ENCODE results near the gene CTU1. TPM values are rescaled to one million over a fixed set of nuclear protein-coding genes. Genes with fewer than 3 reads are reported as not detected.

Gene CTU1
- total RNA-seq, 1 experiment from 2014 or later = 26.5 TPM

Other genes starting within 250 kb of the CTU1 start
- gene KLK2, start 235.0 kb downstream of the CTU1 start, total RNA-seq (2014; rRNA removed; shearing (Covaris generic)) = not detected in 2 replicates
- not detected in 2 replicates for gene KLK4, start 197.0 kb downstream of the CTU1 start, total RNA-seq (2014; rRNA removed; shearing (Covaris generic))
- gene KLK5, start 155.4 kb downstream of the CTU1 start, total RNA-seq (2014; rRNA removed; shearing (Covaris generic)) = not detected in 2 replicates
- gene KLK6, start 138.8 kb downstream of the CTU1 start, total RNA-seq (2014; rRNA removed; shearing (Covaris generic)) = 0.20 TPM in 1 of 2 replicates, not detected in the other
- gene KLK7, start 124.5 kb downstream of the CTU1 start, total RNA-seq (2014; rRNA removed; shearing (Covaris generic)) = not detected in 2 replicates
- not detected in 2 replicates for gene KLK8, start 106.8 kb downstream of the CTU1 start, total RNA-seq (2014; rRNA removed; shearing (Covaris generic))
- not detected in 2 replicates for gene KLK10, start 88.7 kb downstream of the CTU1 start, total RNA-seq (2014; rRNA removed; shearing (Covaris generic))
- not detected in 2 replicates for gene KLK11, start 81.8 kb downstream of the CTU1 start, total RNA-seq (2014; rRNA removed; shearing (Covaris generic))
- gene KLK12, start 73.4 kb downstream of the CTU1 start, total RNA-seq (2014; rRNA removed; shearing (Covaris generic)) = not detected in 2 replicates
- not detected in 2 replicates for gene KLK13, start 43.3 kb downstream of the CTU1 start, total RNA-seq (2014; rRNA removed; shearing (Covaris generic))
- gene KLK14, start 25.5 kb downstream of the CTU1 start, total RNA-seq (2014; rRNA removed; shearing (Covaris generic)) = not detected in 2 replicates
- 0.67 and 1.4 TPM in 2 replicates for gene SIGLEC9, start 16.5 kb upstream of the CTU1 start, total RNA-seq (2014; rRNA removed; shearing (Covaris generic))
- gene SIGLEC7, start 33.9 kb upstream of the CTU1 start, total RNA-seq (2014; rRNA removed; shearing (Covaris generic)) = not detected in 2 replicates
- gene CD33, start 116.7 kb upstream of the CTU1 start, total RNA-seq (2014; rRNA removed; shearing (Covaris generic)) = 52.3 and 53.7 TPM in 2 replicates
- not detected in 2 replicates for gene SIGLECL1, start 142.7 kb upstream of the CTU1 start, total RNA-seq (2014; rRNA removed; shearing (Covaris generic))
- not detected in 2 replicates for gene IGLON5, start 203.2 kb upstream of the CTU1 start, total RNA-seq (2014; rRNA removed; shearing (Covaris generic))
- 0.37 and 1.3 TPM in 2 replicates for gene VSIG10L, start 233.7 kb upstream of the CTU1 start, total RNA-seq (2014; rRNA removed; shearing (Covaris generic))